Body of pancreas (tissue), 4 donors: ENCODE data around the gene TNFAIP8. TPM values are rescaled to one million over a fixed set of nuclear protein-coding genes. Genes with fewer than 3 reads are reported as not detected.

Experiments used
- ATAC-seq: fragments of 150-250 bp; one replicate; pipeline ENCODE4 v1.9.1; 2016
- DNase-seq, 4 donors: peaks; one replicate each; pipeline ENCODE4 v3.0.0-alpha.2; 2019
- H3K27ac ChIP-seq, 4 donors: fragments of 200-600 bp; sonication (generic); 1 replicate in 3 of 4; 2 replicates in 1 of 4; pipeline versions ENCODE4 v1.5.1 to v1.6.1; 2016 to 2019; ENCODE audit warnings: mild to moderate bottlenecking in 1 of 4, mixed read lengths in 1 of 4, moderate library complexity in 1 of 4
- H3K27me3 ChIP-seq, 2 donors: fragments of 200-600 bp; sonication (generic); one replicate each; pipeline ENCODE4 v1.6.0; 2016; ENCODE audit warnings: mild to moderate bottlenecking in 1 of 2
- H3K36me3 ChIP-seq, 2 donors: fragments of 200-600 bp; sonication (generic); replicated peaks in 1 of 2; 2 replicates each; pipeline ENCODE4 v1.5.1; 2016; ENCODE audit warnings: low read depth in 2 of 2; ENCODE audit not compliant: insufficient read depth in 1 of 2
- H3K4me1 ChIP-seq: fragments of 200-600 bp; sonication (generic); one replicate; pipeline ENCODE4 v1.6.0; 2016
- H3K4me3 ChIP-seq, 2 donors: fragments of 200-600 bp; sonication (generic); 1 replicate in 1 of 2; 2 replicates in 1 of 2; pipeline ENCODE4 v1.5.1; 2016 to 2019
- H3K9me3 ChIP-seq, 3 donors: fragments of 200-600 bp; sonication (generic); 1 replicate in 2 of 3; 2 replicates in 1 of 3; pipeline ENCODE4 v1.5.1; 2016
- POLR2A ChIP-seq, 3 donors: fragments of 450-650 bp; IDR thresholded peaks; one replicate each; pipeline ENCODE4 v1.6.1; 2016; ENCODE audit warnings: antibody characterized with exemption in 3 of 3, mild to moderate bottlenecking in 2 of 3
- WGBS, 2 donors: methylation state at CpG; one replicate each; pipeline ENCODE4 v1.1.5; 2017; 5-methylcytosine and 5-hydroxymethylcytosine counted together
- intact Hi-C: fragments of 100-400 bp; cut with DNase I; formaldehyde crosslinking; loops from one replicate; pipeline ENCODE4 v1.15.1; 2023
- total RNA-seq, 2 donors: library from RNA; depleted of rRNA; stranded (reverse); fragments of >200 nt; gene quantifications; one replicate each; pipeline ENCODE4 v1.1.0, GENCODE V29; 2016
- TF ChIP-seq, protein P1 (sequence below), 7 experiments: fragments of 450-650 bp in 4 of 7; fragments of 200-600 bp in 3 of 7; sonication (generic) in 3 of 7; IDR thresholded peaks; one replicate each; pipeline ENCODE4 v1.5.1; 2016 to 2019; ENCODE audit warnings: antibody characterized with exemption in 7 of 7

Gene TNFAIP8
- total RNA-seq, 2 donors from 2014 or later, result 15.8 to 32.3 TPM

DNA sequence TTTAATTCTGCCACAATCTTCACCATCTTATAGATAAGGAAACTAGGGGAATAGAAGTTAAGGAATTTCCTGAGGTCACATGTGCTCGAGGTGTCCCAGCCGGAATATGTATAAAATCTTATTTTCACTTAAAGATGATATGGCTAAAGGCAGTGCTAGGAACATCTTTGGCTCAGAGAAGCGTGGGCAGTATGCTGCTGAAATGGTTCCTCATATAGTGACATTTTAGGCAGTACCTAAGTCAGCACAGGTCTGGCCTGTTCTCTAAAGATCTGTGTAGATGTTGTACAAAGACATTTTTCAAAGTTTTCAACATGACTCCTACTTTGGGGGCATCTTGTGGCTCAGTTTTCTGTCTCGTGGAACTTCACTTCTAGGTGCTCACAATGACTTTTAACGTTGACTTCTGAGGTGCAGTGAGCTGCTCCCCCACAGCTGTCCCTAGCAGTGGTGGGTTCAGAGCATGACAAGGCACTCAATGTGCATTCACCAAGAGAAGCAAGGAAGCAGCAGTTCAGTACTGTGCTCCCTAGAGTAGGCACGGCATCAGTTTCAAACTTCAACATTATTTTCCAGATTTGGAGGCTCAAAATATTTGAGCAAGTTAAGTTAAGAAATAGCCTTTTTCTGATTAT lies 40.3 kb downstream of the TNFAIP8 start:
- no peak for DNase-seq
- no peak for ATAC-seq
- TF ChIP-seq, protein P1, sequence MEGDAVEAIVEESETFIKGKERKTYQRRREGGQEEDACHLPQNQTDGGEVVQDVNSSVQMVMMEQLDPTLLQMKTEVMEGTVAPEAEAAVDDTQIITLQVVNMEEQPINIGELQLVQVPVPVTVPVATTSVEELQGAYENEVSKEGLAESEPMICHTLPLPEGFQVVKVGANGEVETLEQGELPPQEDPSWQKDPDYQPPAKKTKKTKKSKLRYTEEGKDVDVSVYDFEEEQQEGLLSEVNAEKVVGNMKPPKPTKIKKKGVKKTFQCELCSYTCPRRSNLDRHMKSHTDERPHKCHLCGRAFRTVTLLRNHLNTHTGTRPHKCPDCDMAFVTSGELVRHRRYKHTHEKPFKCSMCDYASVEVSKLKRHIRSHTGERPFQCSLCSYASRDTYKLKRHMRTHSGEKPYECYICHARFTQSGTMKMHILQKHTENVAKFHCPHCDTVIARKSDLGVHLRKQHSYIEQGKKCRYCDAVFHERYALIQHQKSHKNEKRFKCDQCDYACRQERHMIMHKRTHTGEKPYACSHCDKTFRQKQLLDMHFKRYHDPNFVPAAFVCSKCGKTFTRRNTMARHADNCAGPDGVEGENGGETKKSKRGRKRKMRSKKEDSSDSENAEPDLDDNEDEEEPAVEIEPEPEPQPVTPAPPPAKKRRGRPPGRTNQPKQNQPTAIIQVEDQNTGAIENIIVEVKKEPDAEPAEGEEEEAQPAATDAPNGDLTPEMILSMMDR (IDR thresholded peaks at IDR 0.05), result no peak
- TF ChIP-seq POLR2A (IDR thresholded peaks at IDR 0.05), result no peak
- H3K27ac ChIP-seq, result no peak overlapping the region
- no peaks in the 10 kb centered on the region for H3K9me3 ChIP-seq
- peaks cover 9% of the 10 kb centered on the region for H3K4me1 ChIP-seq
- H3K36me3 ChIP-seq, result no peaks in the 10 kb centered on the region
- no peak overlapping the region for H3K4me3 ChIP-seq
- H3K27me3 ChIP-seq, result no peaks in the 10 kb centered on the region
- intact Hi-C loops, result no loop called here
- 90 to 95% methylated on average over 6 of the region's 6 CpGs for WGBS, 2 donors

DNA sequence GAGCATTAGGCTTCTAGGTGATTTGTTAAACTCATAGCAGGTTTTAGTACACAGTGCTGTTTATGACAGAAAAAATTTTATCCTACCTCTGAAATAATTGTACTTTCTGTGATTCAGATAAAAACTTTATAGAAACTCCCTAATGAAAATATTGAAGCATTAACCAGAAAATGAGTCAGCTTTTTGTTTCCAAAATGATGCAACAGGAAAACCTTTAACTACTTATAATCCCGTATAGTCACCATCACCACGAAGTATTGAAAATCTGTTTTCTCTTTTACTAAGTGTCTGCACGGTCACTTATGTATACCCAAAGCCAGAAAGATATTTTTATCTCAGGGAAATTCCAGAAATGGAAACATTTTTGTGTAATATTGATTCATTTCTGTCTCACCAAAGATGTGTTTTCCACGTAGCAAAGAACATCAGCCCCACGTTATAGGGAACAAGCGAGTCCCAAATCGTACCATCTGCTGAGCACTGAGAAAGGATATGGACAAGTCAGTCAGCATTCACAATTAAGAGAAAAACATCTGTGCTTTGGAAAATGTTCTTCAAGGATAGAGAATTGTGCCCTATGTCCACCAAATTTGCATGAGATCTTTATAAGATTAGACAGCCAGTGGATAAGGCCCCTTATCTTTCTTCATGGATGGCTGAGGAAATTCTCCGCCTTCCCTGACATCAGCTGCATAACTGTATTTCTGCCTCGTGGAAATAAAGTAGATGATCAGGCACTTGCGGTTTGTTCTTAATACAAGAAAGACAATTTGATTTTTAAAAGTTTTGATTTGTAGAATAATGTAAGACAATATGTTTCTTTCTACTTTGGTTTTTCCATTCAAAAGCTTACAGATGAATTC lies 41.9 kb downstream of the TNFAIP8 start:
- TF ChIP-seq, protein P1 (IDR thresholded peaks at IDR 0.05), result no peak
- no peak for TF ChIP-seq POLR2A (IDR thresholded peaks at IDR 0.05)
- no peak for DNase-seq
- Histone ChIP-seq H3K27ac (no peak overlapping the region), H3K4me1 (peaks cover 9% of the 10 kb centered on the region), H3K4me3 (no peak overlapping the region), H3K27me3 (no peaks in the 10 kb centered on the region), H3K9me3 (no peaks in the 10 kb centered on the region), H3K36me3 (no peaks in the 10 kb centered on the region)
- whole genome bisulfite sequencing, 2 donors, result 68 to 75% methylated on average over 10 of the region's 10 CpGs
- intact Hi-C loops, result no loop called here
- ATAC-seq, result no peak

DNA sequence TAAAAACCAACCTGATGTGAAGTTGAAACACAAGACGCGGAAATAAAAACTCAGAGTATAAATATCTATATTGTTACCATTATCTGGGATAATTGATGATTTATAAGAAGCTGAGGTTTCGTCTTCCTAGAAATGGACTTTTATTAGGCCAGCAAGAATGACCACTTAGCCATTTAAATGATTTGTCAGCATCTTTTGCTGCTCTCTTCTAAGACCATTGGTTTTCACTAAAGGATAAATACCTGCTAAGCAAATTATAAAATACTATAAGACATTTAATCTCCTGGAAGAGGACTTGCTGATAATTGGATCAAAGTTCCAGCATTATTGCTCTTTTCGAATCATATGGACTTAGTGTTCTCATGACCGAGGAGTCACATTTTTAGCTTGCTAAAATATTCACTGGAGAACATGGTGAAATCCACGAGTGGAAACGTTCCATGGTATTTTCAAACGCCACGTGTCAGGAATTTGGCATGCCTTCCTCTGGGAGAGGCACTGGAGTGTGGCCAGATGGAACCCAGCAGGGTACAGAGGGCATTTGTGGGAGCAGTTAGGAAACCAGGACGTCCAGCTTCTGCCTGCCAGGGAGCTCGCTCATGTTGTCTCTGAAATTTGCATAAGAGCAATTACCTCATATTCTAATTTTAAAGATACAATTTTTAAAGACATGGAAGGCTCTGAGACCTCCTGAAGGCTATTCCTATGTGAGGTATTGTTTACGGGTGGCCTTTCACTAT lies 43.1 kb downstream of the TNFAIP8 start:
- peak; percentile 49 to 71 (median 60) for DNase-seq
- peaks cover 9% of the 10 kb centered on the region for H3K4me1 ChIP-seq
- H3K9me3 ChIP-seq, result no peaks in the 10 kb centered on the region
- 44 to 52% methylated on average over 12 of the region's 12 CpGs for WGBS, 2 donors
- TF ChIP-seq POLR2A (IDR thresholded peaks at IDR 0.05), result no peak
- TF ChIP-seq, protein P1 (IDR thresholded peaks at IDR 0.05), result no peak
- H3K27ac ChIP-seq, result no peak overlapping the region
- H3K36me3 ChIP-seq, result no peaks in the 10 kb centered on the region
- intact Hi-C loops, result no loop called here
- no peak overlapping the region for H3K4me3 ChIP-seq
- peak; percentile 88 for ATAC-seq
- no peaks in the 10 kb centered on the region for H3K27me3 ChIP-seq

DNA sequence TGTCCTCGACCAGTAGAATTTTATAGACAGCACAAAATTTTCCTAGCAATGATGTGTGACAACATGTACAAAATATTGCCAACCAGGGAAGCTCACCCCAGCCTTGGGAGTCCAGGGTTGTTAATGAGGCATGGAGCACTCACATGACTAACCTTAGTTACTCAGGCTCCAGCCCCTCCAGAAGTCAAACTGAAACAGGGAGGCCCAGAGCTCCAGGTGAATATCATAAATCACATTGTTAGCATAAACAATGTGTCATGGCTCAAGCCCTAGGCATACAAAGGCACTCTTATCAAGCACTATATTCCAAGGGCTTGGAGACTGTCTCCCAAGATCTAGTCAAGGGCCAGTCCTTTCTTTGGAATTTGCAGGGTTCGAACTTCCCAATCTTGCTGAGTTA lies 44.4 kb downstream of the TNFAIP8 start:
- Histone ChIP-seq H3K27ac (no peak overlapping the region), H3K4me3 (no peak overlapping the region), H3K4me1 (peaks cover 9% of the 10 kb centered on the region), H3K27me3 (no peaks in the 10 kb centered on the region), H3K9me3 (no peaks in the 10 kb centered on the region), H3K36me3 (no peaks in the 10 kb centered on the region)
- intact Hi-C loops, result no loop called here
- no peak for ATAC-seq
- TF ChIP-seq, protein P1 (IDR thresholded peaks at IDR 0.05), result no peak
- TF ChIP-seq POLR2A (IDR thresholded peaks at IDR 0.05), result no peak
- no peak for DNase-seq
- 71 to 78% methylated on average over 2 of the region's 2 CpGs for WGBS, 2 donors
